Epithelial cell of esophagus (primary cell): ENCODE measurements around the gene ARHGAP4.

ENCODE experiments used
- DNase-seq: peaks from one replicate; pipeline ENCODE4 v3.0.0; 2010; ENCODE audit warnings: low read depth
- H3K4me3 ChIP-seq: 2 replicates; pipeline ENCODE4 v1.5.1; 2011; ENCODE audit warnings: mild to moderate bottlenecking, low read length, control low read depth
- TF ChIP-seq, protein P1 (sequence below): IDR thresholded peaks from 2 replicates; pipeline ENCODE4 v1.5.1; 2011; ENCODE audit warnings: low read depth, mild to moderate bottlenecking, low read length, control low read depth, inconsistent platforms; ENCODE audit not compliant: insufficient read depth; ENCODE audit errors: missing control alignments

ARHGAP4 gene

DNA sequence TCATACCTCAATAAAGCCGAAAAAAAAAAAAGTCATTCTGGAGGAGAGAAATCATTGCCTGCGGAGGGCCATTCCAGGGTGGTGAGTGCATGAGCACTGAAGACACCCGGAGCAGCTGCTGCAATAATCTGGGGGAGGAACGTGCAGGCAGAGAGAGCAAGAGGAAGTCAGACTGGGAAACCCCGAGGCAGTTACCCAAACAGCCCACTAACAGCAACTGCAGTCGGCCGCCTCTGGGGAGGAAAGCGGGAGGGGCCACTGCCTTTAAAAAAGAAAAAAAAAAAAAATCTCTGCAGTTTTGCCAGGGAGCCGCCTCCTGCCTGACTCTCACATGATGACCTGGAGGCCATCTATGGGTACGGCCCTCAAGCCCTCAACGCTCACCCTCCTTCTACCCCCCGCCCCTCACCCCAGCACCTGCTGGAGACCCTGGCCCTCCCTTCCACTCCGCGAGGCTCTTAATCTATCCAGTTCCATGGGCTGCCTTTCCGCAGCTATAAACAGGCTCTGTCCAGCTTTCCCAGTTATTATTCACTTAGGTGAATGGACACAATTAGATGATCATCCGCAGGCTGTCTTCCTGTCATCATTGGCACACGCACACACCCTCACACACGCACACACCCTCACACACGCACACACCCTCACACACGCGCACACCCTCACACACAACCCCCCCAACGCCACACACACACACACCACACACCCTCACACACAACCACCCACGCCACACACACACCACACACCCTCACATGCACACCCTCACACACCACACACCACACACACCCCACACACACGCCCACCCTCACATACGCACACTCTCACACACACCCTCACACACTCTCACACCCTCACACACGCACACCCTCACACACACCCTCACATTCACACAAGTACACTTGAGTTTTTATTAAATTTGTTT is 25.0 kb downstream of the ARHGAP4 start:
- no peak overlapping the region for H3K4me3 ChIP-seq
- peak; percentile 84 for DNase-seq
- TF ChIP-seq, protein P1, sequence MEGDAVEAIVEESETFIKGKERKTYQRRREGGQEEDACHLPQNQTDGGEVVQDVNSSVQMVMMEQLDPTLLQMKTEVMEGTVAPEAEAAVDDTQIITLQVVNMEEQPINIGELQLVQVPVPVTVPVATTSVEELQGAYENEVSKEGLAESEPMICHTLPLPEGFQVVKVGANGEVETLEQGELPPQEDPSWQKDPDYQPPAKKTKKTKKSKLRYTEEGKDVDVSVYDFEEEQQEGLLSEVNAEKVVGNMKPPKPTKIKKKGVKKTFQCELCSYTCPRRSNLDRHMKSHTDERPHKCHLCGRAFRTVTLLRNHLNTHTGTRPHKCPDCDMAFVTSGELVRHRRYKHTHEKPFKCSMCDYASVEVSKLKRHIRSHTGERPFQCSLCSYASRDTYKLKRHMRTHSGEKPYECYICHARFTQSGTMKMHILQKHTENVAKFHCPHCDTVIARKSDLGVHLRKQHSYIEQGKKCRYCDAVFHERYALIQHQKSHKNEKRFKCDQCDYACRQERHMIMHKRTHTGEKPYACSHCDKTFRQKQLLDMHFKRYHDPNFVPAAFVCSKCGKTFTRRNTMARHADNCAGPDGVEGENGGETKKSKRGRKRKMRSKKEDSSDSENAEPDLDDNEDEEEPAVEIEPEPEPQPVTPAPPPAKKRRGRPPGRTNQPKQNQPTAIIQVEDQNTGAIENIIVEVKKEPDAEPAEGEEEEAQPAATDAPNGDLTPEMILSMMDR, result no peak

DNA sequence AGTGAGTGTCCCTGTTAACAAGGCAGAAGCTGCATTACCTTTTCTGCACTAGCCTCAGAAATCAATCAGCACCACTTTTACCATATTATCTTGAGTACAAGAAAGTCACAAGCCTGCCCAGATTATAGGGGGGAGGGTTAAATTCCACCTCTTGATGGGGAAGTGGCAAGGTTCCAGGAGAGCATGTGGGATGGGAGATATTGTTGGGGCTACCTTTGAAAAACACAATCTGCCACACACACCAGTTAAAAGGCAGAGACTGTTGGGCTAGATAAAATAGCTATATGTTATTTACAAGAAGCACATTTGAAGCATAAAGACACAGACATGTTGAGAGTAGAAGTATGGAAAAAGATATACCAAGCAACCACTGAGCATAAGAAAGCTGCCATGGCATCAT is 28.2 kb downstream of the ARHGAP4 start:
- H3K4me3 ChIP-seq, result no peak overlapping the region
- DNase-seq, result no peak
- TF ChIP-seq, protein P1, result no peak

DNA sequence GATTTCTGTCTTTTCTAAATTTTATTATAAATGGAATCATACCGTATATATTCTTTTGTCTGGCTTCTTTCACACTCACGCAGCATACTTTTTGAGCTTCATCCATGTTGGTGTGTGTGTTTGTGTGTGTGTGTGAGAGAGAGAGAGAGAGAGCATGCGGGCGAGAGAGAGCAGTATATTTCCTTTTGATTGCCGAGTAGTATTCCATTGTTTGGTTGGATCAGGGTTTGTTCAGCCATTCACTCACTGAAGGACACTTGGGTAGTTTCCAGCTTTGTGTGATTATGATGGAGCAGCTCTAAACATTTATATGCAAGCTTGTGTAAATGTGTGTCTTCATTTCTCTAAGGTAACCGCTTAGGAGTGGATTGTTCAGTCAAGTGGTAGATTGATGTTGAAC is 36.9 kb downstream of the ARHGAP4 start:
- DNase-seq, result no peak
- no peak overlapping the region for H3K4me3 ChIP-seq
- TF ChIP-seq, protein P1, result no peak

DNA sequence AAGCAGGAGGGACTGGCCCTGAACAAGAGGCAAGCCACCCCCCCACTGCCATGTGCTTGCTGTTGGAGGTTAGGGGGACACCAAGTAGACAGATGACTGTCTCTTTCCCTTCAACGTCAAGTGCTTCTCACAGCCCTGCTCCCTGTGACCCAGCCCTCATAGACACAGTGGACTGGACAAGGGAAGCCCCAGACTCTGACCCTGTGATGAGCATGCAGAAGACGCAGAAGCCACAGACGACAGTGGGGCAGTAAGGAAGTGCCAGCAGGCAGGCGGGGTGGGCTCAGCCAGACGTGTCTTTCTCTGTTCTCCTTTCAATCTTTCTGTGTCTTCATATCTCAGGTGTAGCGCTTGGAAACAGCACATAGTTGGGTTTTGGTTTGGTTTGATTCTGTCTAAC is 37.7 kb downstream of the ARHGAP4 start:
- no peak for DNase-seq
- TF ChIP-seq, protein P1, result no peak
- H3K4me3 ChIP-seq, result no peak overlapping the region

DNA sequence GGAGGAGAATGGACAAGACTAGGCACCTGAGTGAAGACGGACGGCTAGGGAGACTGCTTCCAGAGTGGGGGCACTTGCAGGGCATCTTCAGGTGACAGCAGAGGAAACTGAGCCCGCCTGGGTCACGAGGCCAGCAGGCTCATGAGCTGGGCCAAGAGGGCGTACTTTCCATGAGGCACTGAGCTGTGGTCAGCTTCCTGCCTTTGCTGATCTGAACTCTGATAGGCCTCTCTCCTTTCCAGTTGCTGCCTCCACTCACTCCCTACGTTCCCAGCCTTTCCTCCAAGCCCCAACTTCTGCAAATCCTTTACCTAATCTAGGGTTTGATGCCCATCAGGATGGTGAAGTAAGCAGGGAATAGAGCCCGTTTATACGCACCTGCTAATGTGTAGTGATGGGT is 38.7 kb downstream of the ARHGAP4 start:
- DNase-seq, result no peak
- TF ChIP-seq, protein P1, result no peak
- no peak overlapping the region for H3K4me3 ChIP-seq

DNA sequence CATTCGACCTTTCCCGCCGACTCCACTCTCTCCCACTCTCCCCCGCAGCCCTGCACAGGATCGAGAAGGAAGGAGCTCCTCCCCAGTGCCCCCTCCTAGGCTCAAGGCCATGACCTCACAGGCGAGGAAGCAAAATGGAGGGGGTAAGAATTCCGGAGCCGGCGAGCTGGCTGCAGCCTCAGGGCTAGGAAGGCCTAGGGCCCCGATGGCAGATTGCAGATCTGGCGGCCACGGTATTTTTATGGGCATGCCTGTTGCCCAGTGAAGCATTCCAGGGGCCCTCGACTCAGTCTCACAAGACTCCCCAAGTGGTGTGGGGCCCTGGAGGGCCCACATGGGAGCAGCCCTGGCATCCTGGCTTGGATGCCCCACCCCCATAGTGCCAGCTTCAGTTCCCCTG is 39.1 kb downstream of the ARHGAP4 start:
- H3K4me3 ChIP-seq, result no peak overlapping the region
- TF ChIP-seq, protein P1, result no peak
- DNase-seq, result no peak
